Ascending aorta (tissue), 2 donors: ENCODE measurements around the gene PNPLA6. TPM values are rescaled to one million over a fixed set of nuclear protein-coding genes. Genes with fewer than 3 reads are reported as not detected.

Experiments used
- DNase-seq, 2 donors: peaks; one replicate each; pipeline ENCODE4 v3.0.0-alpha.2; 2019; ENCODE audit warnings: low spot score in 2 of 2
- H3K27ac ChIP-seq, 2 donors: fragments of 200-600 bp; sonication (generic); one replicate each; pipeline ENCODE4 v1.5.1; 2016 to 2017; ENCODE audit warnings: mild to moderate bottlenecking in 1 of 2
- H3K27me3 ChIP-seq: fragments of 200-600 bp; sonication (generic); one replicate; pipeline ENCODE4 v1.5.1; 2017
- H3K36me3 ChIP-seq, 2 donors: fragments of 200-600 bp; sonication (generic); one replicate each; pipeline ENCODE4 v1.5.1; 2016
- H3K4me1 ChIP-seq, 2 donors: fragments of 200-600 bp; sonication (generic); one replicate each; pipeline ENCODE4 v1.5.1; 2016 to 2017; ENCODE audit warnings: mild to moderate bottlenecking in 1 of 2
- H3K4me3 ChIP-seq, 2 donors: fragments of 200-600 bp; sonication (generic); one replicate each; pipeline ENCODE4 v1.5.1; 2016 to 2017; ENCODE audit warnings: mild to moderate bottlenecking in 1 of 2
- H3K9me3 ChIP-seq, 2 donors: fragments of 200-600 bp; sonication (generic); one replicate each; pipeline ENCODE4 v1.5.1; 2016
- intact Hi-C: fragments of 100-400 bp; cut with DNase I; formaldehyde crosslinking; loops from one replicate; pipeline ENCODE4 v1.15.1; 2023
- total RNA-seq: library from RNA; depleted of rRNA; stranded (reverse); fragments of >200 nt; gene quantifications from one replicate; pipeline ENCODE4 v1.1.0, GENCODE V29; 2016
- TF ChIP-seq, protein P1 (sequence below), 3 experiments: fragments of 200-600 bp in 2 of 3; fragments of 450-650 bp in 1 of 3; sonication (generic) in 2 of 3; IDR thresholded peaks; one replicate each; pipeline ENCODE4 v1.5.1; 2016 to 2019; ENCODE audit warnings: antibody characterized with exemption in 3 of 3, mild to moderate bottlenecking in 1 of 3, moderate library complexity in 1 of 3

PNPLA6 gene
- total RNA-seq, 1 donor from 2014 or later: 190 TPM

DNA sequence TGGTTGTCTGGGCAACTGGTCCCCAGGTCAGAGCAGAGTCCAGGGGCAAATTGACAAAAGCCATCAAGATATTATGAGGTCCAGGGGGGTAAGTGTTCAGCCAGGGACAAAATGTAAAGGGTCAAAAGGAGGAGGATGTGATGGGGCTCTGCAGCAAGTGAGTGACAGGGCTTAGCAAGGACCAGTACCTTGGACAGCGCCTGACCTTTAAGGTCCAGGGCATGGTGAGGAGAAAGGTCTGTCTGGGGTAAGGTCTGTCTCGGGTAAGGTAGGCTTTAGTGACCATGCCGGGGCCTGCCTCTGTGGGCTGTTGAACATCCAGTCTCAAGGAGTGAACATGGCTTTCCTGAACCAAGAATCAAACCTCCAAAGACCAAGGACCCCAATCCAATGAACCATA is 25.9 kb upstream of the PNPLA6 start:
- Histone ChIP-seq H3K27me3 (no peaks in the 10 kb centered on the region), H3K9me3 (no peaks in the 10 kb centered on the region), H3K27ac (no peak overlapping the region), H3K4me3 (no peak overlapping the region), H3K4me1 (peaks cover 0 to 7% of the 10 kb centered on the region in 2 donors), H3K36me3 (no peaks in the 10 kb centered on the region)
- intact Hi-C loops: loop anchor here (10.0 kb wide), 2 partner anchors 275 to 775 kb away; partner anchors contain the start of genes GPR108 and TRIP10
- DNase-seq: no peak
- TF ChIP-seq, protein P1, sequence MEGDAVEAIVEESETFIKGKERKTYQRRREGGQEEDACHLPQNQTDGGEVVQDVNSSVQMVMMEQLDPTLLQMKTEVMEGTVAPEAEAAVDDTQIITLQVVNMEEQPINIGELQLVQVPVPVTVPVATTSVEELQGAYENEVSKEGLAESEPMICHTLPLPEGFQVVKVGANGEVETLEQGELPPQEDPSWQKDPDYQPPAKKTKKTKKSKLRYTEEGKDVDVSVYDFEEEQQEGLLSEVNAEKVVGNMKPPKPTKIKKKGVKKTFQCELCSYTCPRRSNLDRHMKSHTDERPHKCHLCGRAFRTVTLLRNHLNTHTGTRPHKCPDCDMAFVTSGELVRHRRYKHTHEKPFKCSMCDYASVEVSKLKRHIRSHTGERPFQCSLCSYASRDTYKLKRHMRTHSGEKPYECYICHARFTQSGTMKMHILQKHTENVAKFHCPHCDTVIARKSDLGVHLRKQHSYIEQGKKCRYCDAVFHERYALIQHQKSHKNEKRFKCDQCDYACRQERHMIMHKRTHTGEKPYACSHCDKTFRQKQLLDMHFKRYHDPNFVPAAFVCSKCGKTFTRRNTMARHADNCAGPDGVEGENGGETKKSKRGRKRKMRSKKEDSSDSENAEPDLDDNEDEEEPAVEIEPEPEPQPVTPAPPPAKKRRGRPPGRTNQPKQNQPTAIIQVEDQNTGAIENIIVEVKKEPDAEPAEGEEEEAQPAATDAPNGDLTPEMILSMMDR (IDR thresholded peaks at IDR 0.05): no peak

DNA sequence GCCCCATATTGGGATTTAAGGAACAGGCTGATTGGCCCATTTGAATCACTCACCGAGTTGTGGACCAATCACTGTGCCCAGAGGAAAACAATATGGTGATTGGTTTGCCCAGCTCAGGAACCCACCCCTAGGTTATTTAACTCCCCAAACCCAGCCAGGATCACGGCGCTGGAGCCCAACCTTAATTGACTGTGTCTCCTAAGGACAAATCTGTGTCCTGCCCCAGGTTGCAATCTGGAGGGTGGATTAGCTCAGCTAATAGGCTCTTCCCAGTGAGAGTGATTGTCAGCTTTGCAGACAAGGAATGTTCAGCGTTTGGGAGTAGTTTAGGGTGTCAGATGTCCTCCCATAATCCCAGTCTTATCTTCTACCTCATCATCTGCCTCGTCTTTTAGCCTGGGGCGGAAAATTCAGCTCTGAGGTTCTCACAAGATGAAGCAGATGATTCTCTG is 23.1 kb upstream of the PNPLA6 start:
- Histone ChIP-seq H3K4me1 (peaks cover 6 to 14% of the 10 kb centered on the region in 2 donors), H3K36me3 (no peaks in the 10 kb centered on the region), H3K27me3 (no peaks in the 10 kb centered on the region), H3K4me3 (no peak overlapping the region), H3K27ac (no peak overlapping the region), H3K9me3 (no peaks in the 10 kb centered on the region)
- no peak for DNase-seq
- intact Hi-C loops: loop anchor here (10.0 kb wide), 2 partner anchors 278 to 778 kb away; partner anchors contain the start of genes GPR108 and TRIP10
- TF ChIP-seq, protein P1 (IDR thresholded peaks at IDR 0.05): no peak

DNA sequence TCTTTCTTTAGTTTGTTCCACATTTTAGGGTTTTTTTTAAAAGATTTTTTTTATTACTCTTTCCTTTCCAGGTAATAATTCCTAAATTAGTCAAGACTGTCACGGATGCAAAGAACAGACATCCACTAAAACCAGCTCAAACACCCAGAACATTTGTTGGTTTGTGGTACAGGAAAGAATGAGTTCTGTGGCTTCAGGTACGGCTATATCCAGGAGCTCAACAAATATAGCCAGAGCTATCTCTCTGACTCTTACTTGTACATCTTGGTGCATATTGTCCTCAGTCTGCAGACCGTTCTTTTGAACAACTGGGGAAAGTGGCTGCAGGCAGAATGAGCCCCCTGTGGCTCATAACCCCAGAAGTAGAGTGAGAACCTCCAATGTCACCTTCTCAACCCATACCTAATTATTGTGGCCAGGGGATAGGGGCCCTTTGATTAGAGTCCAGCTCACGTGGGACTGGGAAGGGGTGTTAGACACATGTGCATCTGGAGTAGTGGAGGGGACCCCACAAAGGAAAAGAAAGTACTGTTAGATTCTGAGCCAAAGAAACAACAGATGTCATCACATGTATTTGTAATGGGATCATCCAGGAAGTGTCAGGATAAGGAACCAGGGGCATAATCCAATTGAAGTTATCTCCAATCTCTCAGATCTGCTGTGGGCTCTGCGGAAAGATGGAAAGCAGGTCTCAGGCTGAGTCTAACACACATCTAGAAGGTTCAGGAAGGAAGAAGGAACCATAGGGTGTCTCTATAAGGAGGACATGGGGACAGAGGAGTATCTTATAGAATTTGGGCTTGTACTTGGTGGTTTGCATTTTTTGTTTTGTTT is 21.5 kb upstream of the PNPLA6 start:
- intact Hi-C loops: loop anchor here (10.0 kb wide), 2 partner anchors 279 to 779 kb away; partner anchors contain the start of genes GPR108 and TRIP10
- TF ChIP-seq, protein P1 (IDR thresholded peaks at IDR 0.05): no peak

DNA sequence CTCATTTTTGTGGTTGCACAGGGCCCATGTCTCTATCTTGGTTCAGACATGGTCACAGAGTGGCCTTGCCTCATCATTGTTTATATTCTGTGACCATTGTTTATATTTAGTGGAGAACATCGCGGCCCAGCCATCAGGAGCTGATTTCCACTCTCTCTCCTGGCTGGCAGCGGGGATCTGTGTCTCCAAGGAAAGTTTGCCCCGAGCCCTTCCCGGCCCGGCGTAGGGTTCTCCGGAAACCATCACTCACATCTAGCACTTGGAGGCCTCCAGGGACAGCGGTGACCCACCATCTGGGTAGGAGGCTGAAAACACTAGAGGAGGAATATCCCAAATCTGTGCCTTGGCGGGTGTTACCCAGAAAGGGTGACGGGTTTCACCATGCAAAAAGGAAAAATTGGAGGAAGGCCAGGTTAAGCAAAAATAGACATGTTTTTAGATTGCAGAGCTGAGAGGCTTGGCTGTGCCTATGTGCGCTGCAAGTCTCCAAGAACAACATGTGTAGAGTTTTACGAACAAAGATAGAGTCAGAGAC is 20.3 kb upstream of the PNPLA6 start:
- peaks cover 9 to 11% of the 10 kb centered on the region in 2 donors for H3K36me3 ChIP-seq
- no peaks in the 10 kb centered on the region for H3K27me3 ChIP-seq
- H3K4me1 ChIP-seq: peaks cover 6 to 18% of the 10 kb centered on the region in 2 donors
- intact Hi-C loops: loop anchor here (1.0 to 10.0 kb wide), 4 partner anchors 19 to 780 kb away; partner anchors contain the start of genes GPR108 and TRIP10
- peak overlapping the region in 1 of 2 donors; percentile 97 for H3K4me3 ChIP-seq
- TF ChIP-seq, protein P1 (IDR thresholded peaks at IDR 0.05): no peak
- peak; percentile 66 to 94 for DNase-seq
- no peaks in the 10 kb centered on the region for H3K9me3 ChIP-seq
- peak overlapping the region; percentile 90 to 96 for H3K27ac ChIP-seq

More for the DNA sequence above, 21.5 kb upstream of the PNPLA6 start:
- no peaks in the 10 kb centered on the region for H3K27me3 ChIP-seq
- H3K4me1 ChIP-seq: peaks cover 6 to 18% of the 10 kb centered on the region in 2 donors
- peak overlapping the region; percentile 90 to 96 for H3K27ac ChIP-seq
- no peaks in the 10 kb centered on the region for H3K36me3 ChIP-seq
- H3K9me3 ChIP-seq: no peaks in the 10 kb centered on the region
- DNase-seq: no peak
- peak overlapping the region in 1 of 2 donors; percentile 97 for H3K4me3 ChIP-seq

DNA sequence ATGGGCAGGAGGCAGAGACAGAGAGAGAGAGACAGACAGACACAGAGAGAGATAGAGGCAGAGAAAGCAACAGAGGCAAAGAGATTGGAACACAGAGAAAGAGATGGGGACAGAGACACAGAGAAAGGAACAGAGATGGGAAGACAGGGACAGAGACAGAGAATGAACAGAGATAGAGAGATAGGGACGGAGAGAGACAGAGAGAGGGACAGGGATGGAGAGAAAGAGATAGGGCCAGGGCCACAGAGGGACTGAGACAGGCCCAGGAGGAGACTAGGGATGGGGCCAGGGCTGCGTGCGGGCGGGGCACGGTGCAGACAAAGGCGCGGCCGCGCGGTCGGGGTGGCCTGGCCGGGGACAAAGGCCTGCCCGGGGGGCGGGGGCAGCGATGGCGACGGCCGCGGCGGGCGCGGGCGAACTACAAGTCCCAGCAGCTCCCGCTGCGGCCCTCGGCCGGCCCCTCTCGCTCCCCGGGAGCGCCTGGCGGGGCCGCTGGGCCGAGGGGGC is 19.8 kb upstream of the PNPLA6 start, which contains the start of gene ZNF358:
ZNF358 (plus strand) TSS at position 459 of the 507 bp plus-strand sequence. CDS start 3,140 bp downstream, outside the sequence.
- TF ChIP-seq, protein P1 (IDR thresholded peaks at IDR 0.05): no peak
- peak within 1 kb of the TSS; percentile 70 to 97 for H3K4me3 ChIP-seq
- H3K9me3 ChIP-seq: no peaks in the 10 kb centered on the region
- H3K36me3 ChIP-seq: peaks cover 12 to 14% of the 10 kb centered on the region in 2 donors
- DNase-seq: peak in 1 of 2 donors; percentile 88
- intact Hi-C loops: loop anchor here (1.0 to 10.0 kb wide), 4 partner anchors 19 to 781 kb away; partner anchors contain the start of genes GPR108 and TRIP10
- H3K4me1 ChIP-seq: peaks cover 6 to 23% of the 10 kb centered on the region in 2 donors
- peak within 1 kb of the TSS; percentile 90 to 96 for H3K27ac ChIP-seq
- no peaks in the 10 kb centered on the region for H3K27me3 ChIP-seq
